ENCODE data around the gene ACKR1.

Gene ACKR1, protein sequence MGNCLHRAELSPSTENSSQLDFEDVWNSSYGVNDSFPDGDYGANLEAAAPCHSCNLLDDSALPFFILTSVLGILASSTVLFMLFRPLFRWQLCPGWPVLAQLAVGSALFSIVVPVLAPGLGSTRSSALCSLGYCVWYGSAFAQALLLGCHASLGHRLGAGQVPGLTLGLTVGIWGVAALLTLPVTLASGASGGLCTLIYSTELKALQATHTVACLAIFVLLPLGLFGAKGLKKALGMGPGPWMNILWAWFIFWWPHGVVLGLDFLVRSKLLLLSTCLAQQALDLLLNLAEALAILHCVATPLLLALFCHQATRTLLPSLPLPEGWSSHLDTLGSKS

DNA sequence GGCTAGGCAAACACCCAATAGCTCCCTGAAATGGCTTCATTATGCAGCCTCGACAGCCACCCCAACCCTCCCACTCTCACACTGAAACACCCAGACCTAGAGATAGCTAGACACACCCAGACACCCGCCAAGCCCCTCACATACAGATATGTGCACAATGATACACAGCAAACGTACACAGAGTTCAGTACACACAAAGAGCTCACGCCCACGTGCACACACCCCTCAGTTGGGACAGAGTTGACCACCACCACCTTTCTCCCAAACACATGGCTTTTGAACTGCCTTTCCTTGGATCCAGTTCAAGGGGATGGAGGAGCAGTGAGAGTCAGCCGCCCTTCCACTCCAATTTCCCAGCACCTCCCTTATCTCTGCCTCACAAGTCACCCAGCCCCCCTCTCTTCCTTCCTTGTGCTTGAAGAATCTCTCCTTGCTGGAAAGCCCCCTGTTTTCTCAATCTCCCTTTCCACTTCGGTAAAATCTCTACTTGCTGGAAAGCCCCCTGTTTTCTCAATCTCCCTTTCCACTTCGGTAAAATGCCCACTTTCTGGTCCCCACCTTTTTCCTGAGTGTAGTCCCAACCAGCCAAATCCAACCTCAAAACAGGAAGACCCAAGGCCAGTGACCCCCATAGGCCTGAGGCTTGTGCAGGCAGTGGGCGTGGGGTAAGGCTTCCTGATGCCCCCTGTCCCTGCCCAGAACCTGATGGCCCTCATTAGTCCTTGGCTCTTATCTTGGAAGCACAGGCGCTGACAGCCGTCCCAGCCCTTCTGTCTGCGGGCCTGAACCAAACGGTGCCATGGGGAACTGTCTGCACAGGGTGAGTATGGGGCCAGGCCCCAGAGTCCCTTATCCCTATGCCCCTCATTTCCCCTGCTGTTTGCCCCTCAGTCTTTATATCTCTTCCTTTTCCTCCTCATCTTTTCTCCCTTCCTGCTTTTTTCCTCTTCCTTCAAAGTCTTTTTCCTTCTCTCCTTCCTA is at the start of gene ACKR1:
Gene ACKR1, plus strand, starts transcription at position 715 of the 981 bp plus-strand sequence. Its CDS starts 85 bp downstream, at position 800.
- DNase-seq, result no peak

DNA sequence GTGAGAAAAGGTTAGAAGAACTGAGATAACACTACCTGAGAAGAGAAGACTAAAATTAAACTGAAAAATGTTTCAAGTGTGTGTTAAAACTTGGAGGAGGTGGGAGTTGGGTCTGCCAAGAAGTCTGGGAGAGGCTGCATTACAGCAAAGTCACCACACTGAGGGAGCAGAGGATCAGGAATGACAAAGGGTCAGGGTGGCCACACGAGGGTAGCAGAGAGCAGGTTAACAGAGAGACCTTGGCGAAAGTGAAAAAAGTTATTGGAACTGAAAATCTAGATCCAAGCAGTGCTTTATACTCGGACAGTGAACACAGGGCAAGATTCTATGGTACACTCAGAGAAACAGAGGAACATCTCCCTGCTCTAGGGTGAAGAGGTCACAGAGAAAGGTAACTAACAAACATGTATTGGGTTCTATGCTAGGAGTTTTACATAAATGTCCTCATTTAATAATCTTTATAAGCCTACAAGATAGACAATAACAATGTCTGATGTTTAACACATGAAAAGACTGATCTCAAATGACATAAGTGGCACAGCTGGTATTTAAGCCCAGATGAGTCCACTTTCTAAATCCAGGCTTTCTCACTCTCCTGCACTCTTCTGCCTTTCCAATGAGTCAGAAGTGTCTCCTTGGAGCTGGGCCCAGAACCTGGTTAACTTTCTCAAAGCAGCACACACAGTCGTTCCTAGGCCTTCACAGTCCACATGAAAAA is 43.5 kb upstream of the ACKR1 start:
- peak; percentile 4 to 34 (median 31) for DNase-seq

DNA sequence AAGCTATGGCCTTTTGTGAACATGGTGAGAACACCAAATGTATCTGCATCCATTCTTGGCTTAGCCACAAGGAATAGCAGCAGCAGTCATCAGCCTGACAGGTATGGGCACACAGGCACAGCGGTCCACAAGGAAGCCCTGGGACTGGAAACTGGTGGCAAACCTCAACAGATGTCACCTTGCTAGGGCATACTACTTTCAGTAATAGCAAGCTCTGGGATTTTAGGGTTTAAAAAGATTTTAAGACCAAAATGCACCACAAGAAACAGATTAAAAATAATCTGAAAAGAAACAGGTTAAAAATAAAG is 43.0 kb upstream of the ACKR1 start:
- DNase-seq, result no peak

DNA sequence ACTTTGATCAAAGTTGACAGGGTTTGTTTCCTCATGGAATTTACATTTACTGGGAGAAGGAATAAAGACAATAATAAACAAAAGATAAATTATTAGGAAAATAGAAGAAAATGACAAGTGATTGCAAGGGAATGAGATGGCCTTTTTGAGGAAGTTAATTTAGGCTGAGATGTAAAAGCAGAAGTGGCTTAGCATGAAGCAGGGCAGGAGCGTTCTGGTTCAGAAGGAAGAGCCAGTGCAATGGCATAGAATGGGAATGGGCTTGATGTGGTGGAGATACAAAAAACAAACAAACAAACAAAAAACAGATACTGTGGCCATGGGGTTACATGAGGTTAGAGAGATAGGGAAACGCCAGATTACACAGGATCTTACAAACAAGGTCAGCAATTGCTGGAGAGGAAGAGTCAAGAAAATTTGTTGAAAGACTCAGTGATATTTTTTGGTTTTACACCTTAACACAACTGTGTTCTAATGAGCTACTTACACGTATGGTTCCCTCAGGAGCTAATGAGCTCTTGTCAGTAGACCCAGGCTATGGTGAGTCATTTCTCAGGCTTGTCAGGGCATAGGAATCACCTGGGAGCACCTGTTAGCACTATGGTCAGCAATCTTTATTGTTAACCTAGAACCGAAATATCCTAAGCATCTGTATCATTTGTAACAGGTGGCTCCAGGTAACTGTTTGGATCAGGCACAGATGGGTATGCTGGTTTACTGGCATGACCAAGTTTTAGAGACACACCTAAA is 42.0 kb upstream of the ACKR1 start:
- no peak for DNase-seq

DNA sequence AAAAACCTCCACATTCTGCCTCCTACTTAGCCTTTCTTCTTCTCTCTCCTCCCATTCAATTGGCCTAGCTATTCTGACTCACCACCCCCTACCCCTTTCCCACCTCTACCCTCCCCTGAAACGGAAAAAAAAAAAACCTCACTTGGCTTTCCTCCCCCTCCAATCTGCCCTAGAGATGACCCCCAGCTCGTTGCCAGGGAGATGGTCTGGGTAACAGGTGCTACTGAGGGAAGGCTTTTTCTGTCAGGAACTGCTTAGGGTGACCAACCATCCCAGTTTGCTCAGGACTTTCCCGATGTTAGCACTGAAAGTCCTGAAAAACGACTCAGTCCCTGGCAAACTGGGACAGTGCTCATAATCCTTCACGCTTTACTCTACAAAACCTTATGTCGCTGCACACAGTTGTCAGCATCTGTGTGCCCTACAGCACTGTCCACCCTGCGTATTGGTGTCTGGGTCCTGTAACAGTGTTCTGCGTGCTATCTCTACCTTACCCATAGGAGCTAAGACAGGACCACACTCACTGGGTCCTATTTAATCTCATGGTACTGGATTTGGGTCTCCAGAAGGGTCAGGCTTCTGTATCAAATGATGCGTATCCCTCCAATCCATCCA is 41.0 kb upstream of the ACKR1 start:
- DNase-seq, result no peak

DNA sequence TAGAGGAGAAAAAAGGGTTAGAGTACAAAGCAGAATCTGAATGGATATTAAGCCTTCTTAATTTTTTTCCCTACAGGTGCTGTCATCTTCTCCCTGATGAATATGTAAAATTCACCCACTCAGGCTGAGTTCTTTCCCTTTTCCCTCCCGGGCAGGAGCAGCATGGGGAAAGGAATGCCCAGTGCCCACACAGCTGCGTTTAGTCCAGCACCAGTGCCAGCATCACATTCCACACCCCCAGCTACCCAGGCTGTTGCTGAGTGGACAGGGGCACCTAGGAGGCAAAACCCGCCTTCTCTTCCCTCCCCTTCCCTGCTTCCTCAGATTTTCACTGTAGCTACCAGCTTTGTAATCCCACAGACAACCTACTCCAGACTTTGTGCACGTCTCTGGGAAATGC is 36.6 kb upstream of the ACKR1 start:
- no peak for DNase-seq

DNA sequence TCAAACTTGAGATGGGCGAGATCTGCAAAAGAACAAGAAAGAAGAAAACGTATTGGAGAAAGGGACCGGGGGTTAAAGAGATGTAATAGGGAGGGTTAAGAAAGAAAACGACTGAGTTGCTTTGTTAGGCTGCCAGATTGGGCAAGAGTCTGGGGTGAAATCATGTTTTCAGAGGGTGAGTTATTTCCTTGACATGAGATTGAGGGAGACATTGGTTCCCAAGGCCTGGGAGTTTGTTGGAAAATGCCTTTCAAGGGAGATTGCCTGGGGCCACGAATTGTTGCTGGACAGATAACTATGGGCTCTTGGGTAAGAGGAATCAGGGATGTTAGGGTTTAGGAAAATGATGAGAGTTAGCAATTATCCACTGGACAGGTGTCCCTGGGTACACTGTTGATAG is 34.0 kb upstream of the ACKR1 start:
- DNase-seq, result no peak

DNA sequence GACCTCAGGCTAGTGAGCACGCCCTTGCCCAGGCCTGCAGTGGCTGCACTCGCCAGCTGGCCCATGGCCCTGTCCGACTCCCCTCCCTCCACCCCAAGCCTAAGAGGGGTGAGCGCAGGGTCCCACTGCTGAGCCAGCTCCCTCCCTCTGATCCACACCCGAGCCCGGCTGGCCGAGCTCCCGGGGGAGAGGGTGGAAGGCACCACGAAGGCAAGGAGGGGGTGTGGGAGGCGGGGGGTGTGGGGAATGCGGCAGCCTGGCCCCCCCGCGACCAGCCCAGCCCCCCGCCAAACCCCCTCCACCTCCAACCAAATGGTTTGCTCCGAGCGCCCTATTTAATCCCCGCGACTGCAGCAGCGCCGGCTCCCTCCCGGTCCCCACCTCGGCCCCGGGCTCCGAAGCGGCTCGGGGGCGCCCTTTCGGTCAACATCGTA is 33.4 kb upstream of the ACKR1 start, which contains the start of gene CADM3:
Gene CADM3, plus strand, starts transcription at position 362 of the 434 bp plus-strand sequence. CDS start 151 bp downstream, outside the sequence.
- DNase-seq, result no peak

DNA sequence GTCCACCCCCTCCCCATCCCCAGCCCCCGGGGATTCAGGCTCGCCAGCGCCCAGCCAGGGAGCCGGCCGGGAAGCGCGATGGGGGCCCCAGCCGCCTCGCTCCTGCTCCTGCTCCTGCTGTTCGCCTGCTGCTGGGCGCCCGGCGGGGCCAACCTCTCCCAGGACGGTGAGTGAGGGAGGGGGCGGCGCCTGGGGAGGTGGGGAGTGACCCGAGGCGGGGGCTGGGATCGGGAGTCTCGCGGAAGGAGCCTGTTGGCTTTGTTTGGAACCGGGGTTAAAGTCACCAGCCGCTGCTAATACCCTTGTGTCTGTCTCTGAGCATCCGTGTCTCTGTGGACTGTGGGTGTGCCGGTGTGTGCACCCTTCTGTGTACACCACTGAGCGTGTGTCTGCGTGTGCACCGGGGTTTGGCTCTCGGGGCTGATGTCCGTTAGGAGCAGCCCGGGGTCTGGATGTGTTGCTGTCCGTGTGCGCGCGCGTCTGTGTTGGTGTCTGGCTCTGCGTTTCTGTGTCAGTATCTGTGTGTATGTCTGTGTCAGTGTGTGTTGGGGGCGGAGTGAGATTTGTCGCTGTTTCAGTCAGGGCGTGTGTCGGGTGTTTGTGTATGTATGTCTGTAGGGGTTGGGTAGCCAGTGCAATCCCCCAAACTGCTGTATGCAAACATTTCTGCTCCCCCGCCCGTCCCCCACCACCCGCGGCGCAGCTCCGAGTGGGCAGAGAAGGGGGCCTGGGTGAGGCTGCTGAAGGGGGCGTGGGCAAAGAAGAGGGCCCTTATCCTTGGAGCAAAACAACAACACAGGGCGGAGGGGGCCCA is 32.8 kb upstream of the ACKR1 start:
- DNase-seq, result no peak

DNA sequence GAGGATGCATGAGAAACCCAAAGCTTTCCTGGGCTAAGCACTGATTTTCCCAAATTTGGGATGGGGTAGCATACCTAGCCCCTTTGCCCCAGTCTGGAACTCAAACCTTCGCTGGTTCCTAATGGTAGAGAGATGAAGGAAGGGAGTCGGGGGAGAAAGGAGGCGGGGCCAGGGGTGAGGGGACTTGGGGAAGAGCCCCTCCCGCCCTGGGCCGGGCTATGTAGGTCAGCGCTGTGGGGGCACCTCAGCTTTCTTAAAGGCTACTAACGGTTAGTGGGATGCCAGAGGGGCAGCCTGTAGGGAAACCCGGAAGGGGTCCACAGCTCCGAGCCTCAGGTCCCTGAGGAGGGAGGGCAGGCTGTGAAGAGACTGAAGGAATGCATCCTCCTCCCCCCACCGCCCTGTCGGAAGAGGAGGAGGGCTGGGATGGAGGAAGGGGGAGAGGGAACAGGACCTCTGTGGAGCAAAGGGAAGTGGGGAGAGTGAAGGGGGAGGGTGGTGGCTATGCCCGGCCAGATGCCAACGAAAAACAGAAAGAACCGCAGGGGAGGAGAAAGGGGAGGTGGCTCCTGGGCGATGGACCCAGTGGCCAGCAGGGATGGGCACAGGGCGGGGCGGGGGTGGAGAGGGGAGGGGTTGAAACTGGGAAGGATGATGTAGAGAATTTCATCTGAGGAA is 31.9 kb upstream of the ACKR1 start:
- DNase-seq, result no peak

DNA sequence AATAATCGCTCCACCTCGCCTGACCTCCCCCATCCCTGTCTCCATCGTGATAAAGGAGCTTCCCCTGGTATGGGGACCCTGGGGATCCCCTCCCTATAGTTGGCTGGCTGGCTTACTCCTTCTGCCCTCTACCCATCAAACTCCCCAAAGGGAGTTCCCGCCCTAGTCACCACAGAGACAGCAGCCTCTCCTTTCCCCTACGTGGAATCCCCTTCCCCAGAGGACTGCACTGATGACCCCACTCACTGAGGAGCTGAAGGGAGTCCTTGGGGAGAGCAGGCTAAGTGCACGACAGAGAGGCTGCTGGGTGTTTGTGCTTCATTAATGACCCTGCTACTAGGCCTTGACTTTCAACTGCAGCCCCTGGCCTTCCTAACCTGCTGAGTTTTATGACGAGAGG is 31.4 kb upstream of the ACKR1 start:
- DNase-seq, result no peak

DNA sequence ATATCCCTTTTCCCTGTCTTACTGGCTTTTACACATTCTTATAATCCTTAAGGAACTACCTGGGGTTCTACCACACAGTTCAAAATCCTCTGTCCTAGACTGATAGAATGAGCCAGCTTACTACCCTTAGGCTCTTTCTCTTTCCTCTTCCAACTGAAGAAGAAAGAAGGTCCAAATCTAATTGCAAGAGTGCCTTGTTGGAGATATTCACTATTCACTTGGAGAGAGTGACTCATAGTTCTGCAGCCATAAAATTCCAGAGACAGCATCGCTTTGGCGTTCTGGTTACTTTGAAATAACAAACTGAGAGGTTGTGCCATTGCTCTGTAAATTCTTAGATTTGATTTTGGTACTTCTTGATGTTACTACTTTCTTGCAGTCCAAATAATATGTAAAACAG is 29.1 kb upstream of the ACKR1 start:
- no peak for DNase-seq

DNA sequence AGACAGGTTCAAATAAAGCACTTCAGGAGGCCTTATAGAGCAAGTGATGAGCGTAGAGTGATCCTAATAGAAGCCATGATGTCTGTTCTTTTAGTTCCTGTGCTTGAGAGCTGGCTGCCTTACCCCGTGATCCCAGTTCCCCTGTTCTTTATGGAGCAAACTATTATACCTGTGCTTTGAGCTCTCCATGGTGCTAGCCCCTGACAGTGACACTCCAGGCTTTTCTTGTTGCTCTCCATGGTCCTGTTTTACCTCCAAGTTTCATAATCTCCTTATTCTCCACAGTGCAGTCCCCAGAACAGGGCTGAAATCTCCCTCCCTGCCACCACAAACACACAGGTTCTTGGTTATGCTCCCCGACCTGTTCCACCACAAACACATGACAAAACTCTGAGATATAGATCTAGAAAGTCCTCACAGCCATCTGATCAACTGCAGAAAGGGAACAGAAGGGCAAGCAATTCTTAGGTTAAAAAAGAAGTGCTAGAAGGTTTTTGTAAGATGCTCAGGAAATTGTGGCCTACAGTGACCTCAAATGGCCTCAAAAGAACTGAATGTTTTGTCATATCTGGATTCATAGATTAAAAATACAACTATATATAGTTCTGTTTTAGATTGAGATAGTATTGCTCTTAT is 27.3 kb upstream of the ACKR1 start:
- DNase-seq, result no peak

DNA sequence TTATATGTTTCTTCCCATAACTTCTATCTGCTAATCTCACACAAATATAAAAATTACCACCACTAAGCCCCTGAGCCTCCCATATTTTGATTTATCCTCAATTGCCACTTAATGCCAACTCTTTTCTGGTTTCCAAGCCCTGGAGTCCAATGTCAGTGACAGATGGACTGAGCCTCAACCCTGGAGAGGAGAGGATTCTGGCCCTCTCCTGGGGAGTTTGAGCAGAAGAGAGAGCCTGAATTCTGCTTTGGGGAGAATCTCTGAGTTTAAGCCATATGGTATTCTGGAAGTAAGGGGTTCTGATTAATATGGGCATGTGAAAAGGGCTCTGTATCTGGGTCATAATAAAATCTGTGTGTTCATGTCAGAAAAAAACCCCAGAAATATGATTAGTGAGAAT is 24.8 kb upstream of the ACKR1 start:
- DNase-seq, result no peak

DNA sequence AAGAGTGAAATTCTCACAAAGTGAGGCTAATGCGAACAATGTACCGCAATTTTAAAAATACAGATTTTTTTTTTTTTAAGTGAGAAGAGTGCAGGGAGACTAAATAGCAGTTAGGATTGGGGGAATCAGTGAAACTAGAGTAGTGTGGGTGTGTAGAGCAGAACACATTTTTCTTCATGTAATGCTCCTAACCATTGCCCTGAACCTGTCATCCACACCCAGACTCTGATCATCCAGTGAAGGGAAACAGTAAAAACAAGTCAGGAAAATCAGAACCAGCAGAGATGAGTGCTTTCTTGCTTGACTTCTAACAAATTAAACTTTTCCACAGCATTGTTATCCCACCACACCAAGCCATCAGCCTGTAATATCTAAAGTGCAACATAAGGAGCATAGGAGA is 24.2 kb upstream of the ACKR1 start:
- no peak for DNase-seq

DNA sequence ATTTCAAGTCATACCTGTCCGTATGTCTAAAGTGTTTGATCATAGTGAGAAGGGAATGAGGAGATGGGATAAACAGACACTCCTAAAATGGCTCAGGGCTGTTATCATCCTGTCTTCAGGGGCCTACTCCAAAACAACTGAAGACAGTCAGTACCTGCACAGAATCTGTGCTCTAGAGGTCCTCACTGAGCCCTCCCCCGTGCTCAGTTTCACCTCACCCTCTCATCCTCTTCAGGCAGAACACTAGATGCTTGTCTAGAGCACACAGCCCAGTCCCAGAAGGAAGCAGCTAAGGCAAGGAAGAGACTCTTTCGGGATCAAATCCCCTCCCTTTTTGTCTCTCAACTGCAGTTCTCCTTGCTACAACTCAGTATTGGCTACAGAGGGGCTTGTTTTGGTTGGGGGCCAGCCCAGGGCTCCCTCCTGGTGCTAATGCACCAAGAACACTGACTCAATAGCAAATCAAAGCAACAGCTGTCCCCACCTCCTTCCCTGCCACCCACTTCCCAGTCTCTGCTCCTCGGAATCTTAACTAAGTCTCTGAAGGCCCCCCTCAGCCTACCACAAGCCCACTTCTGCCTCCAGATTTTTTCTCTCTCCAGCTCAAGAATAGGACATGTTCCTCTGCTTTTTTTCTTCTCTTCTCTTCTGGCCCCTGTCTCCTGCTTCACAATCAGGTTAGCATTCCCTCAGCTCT is 23.2 kb upstream of the ACKR1 start:
- DNase-seq, result no peak

DNA sequence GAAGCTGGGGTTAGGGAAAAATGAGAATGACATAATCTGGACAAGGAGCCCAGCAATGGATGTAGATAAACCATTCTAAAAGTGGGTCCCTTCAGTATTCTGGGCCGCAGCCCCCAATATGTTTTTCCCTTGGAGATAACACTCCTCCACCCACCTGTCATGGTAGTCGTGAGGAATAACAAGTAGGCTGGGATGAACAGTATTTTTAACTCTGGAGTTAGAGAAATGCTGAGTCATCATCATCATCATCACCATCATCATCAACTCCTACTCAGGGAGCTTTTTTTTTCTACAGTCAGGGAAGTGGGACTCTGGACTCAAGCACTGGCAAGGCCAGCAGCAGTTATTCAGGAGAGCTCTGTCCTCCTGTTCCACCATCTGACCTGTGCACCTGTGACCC is 20.5 kb upstream of the ACKR1 start:
- DNase-seq, result no peak

DNA sequence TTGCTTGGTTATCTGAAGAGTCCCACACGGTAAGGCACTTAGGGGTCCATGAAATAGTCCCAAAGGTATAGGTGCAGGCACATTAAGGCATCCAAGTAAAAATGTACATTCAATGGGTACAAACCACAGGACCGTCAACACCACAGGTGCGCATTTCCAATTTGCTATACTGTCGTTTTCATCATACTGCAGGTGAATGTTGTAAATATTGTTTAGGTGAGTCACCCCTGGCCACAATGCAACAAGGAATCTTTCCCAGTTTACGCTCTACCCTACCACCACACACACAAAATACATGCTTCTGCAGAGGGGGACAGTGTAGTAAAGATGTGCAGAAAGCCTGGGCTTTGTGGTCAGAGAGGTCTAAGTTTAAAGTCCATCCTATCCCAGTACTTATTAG is 19.6 kb upstream of the ACKR1 start:
- no peak for DNase-seq

DNA sequence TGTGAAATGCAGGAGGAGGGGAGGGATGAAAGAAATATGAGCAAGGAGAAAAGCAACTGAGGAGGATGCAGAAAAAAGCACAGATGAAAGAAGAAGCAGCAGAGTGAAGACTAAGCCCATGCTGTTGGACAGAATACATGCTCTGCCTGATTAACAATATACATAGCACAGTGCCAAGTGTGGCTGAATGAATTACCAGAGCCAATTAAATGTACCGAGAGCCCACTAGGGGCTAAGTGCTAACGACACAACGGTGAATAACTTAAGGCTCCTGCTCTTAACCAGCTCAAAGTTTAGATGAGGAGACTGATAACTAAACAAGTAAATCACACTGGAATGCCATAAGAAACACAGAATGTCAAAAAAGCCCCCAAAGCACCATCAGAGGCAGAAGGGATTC is 17.6 kb upstream of the ACKR1 start:
- no peak for DNase-seq
